B cell (primary cell): ENCODE measurements around the gene LDLRAD2. TPM values are rescaled to one million over a fixed set of nuclear protein-coding genes. Genes with fewer than 3 reads are reported as not detected.

Experiments used
- ATAC-seq: fragments of 200-7000 bp; cut with Tn5 transposase; one replicate; pipeline ENCODE4 v1.10.0; 2021; ENCODE audit warnings: low read depth, mild to moderate bottlenecking, moderate number of reproducible peaks, moderate library complexity
- CTCF ChIA-PET: fragments of 350-600 bp; sonication (Branson Sonifier 250); formaldehyde crosslinking; loops from one replicate; lab custom pipeline; 2021; ENCODE audit warnings: antibody characterized with exemption, inconsistent platforms; lab: Charles Lee
- POLR2A ChIA-PET: fragments of 350-600 bp; sonication (Branson Sonifier 250); formaldehyde crosslinking; loops from one replicate; lab custom pipeline; 2021; ENCODE audit warnings: antibody characterized with exemption; lab: Charles Lee
- DNase-seq: peaks from one replicate; pipeline ENCODE4 v3.0.0; 2013
- H2AFZ ChIP-seq: 2 replicates; pipeline ENCODE4 v1.6.1; 2012; ENCODE audit warnings: mild to moderate bottlenecking, low read depth, low read length; ENCODE audit not compliant: insufficient read depth, poor library complexity, severe bottlenecking
- H3K27ac ChIP-seq, 2 donors: 1 replicate in 1 of 2; 2 replicates in 1 of 2; pipeline ENCODE4 v1.5.1; 2012 to 2013; ENCODE audit warnings: low read length in 2 of 2, mild to moderate bottlenecking in 2 of 2, moderate library complexity in 1 of 2
- H3K27me3 ChIP-seq, 4 experiments: fragments of 200-600 bp in 1 of 4; sonication (generic) in 1 of 4; replicated peaks in 1 of 4; 1 replicate in 2 of 4; 2 replicates in 2 of 4; pipeline versions ENCODE4 v1.6.1 to v1.7.0; 2013 to 2016; ENCODE audit warnings: low read length in 3 of 4, mild to moderate bottlenecking in 2 of 4, mixed read lengths in 1 of 4, moderate library complexity in 1 of 4; ENCODE audit not compliant: insufficient read depth in 4 of 4, control insufficient read depth in 3 of 4; ENCODE audit errors: control extremely low read depth in 1 of 4
- H3K36me3 ChIP-seq, 2 experiments: replicated peaks in 1 of 2; 1 replicate in 1 of 2; 2 replicates in 1 of 2; pipeline versions ENCODE4 v1.6.1 to v1.7.1; 2013; ENCODE audit warnings: low read length in 1 of 2; ENCODE audit not compliant: insufficient read depth in 2 of 2, control insufficient read depth in 1 of 2; ENCODE audit errors: control extremely low read depth in 1 of 2, extremely low read depth in 1 of 2
- H3K4me1 ChIP-seq, 2 donors: fragments of 200-600 bp in 1 of 2; sonication (generic) in 1 of 2; 1 replicate in 1 of 2; 2 replicates in 1 of 2; pipeline versions ENCODE4 v1.5.1 to v1.6.1; 2013 to 2017; ENCODE audit warnings: low read length in 2 of 2; ENCODE audit not compliant: control insufficient read depth in 2 of 2, insufficient read depth in 2 of 2
- H3K4me2 ChIP-seq: replicated peaks from 2 replicates; pipeline ENCODE3; 2012; ENCODE audit warnings: mild to moderate bottlenecking, low read depth, low read length; ENCODE audit not compliant: poor library complexity, severe bottlenecking
- H3K4me3 ChIP-seq, 5 experiments: fragments of 200-600 bp in 1 of 5; sonication (generic) in 1 of 5; 1 replicate in 3 of 5; 2 replicates in 2 of 5; pipeline versions ENCODE4 v1.5.1 to v1.7.0; 2011 to 2016; ENCODE audit warnings: low read length in 4 of 5, mild to moderate bottlenecking in 4 of 5, low read depth in 2 of 5, control low read depth in 1 of 5, moderate library complexity in 1 of 5; ENCODE audit not compliant: insufficient read depth in 1 of 5; ENCODE audit errors: control extremely low read depth in 1 of 5, extremely low read depth in 1 of 5
- H3K79me2 ChIP-seq: fragments of 200-600 bp; sonication (generic); one replicate; pipeline ENCODE4 v1.6.0; 2016; ENCODE audit warnings: low read length; ENCODE audit not compliant: control insufficient read depth, insufficient read depth
- H3K9ac ChIP-seq: fragments of 200-600 bp; sonication (generic); 2 replicates; pipeline ENCODE4 v1.6.1; 2017; ENCODE audit warnings: mild to moderate bottlenecking, low read length, moderate library complexity
- H3K9me3 ChIP-seq, 3 donors: one replicate each; pipeline versions ENCODE4 v1.6.1 to v1.7.1; 2013; ENCODE audit warnings: low read length in 2 of 3; ENCODE audit not compliant: control insufficient read depth in 2 of 3, insufficient read depth in 1 of 3; ENCODE audit errors: control extremely low read depth in 1 of 3
- H4K20me1 ChIP-seq: 2 replicates; pipeline ENCODE4 v1.6.0; 2012; ENCODE audit warnings: mild to moderate bottlenecking, low read length; ENCODE audit not compliant: insufficient read depth, control insufficient read depth, poor library complexity, severe bottlenecking
- H3K27ac Mint-ChIP-seq: one replicate; pipeline ENCODE4 v1.8.0; 2021; ENCODE audit warnings: mixed read lengths
- H3K27me3 Mint-ChIP-seq: one replicate; pipeline ENCODE4 v1.8.0; 2021; ENCODE audit warnings: mixed read lengths
- H3K4me1 Mint-ChIP-seq: one replicate; pipeline ENCODE4 v1.8.0; 2021; ENCODE audit warnings: mixed read lengths
- H3K4me3 Mint-ChIP-seq: one replicate; pipeline ENCODE4 v1.8.0; 2021; ENCODE audit warnings: mixed read lengths
- H3K9me3 Mint-ChIP-seq: one replicate; pipeline ENCODE4 v1.8.0; 2022; ENCODE audit warnings: mixed read lengths; ENCODE audit not compliant: insufficient read depth
- CTCF ChIP-seq: fragments of 200-600 bp; IDR thresholded peaks from one replicate; pipeline ENCODE4 v1.8.0; 2022; ENCODE audit warnings: antibody characterized with exemption, mild to moderate bottlenecking
- EZH2 ChIP-seq: IDR thresholded peaks from 2 replicates; pipeline ENCODE4 v1.6.1; 2012; ENCODE audit warnings: borderline replicate concordance, low read depth, mild to moderate bottlenecking, moderate library complexity, low read length; ENCODE audit not compliant: insufficient read depth, poor library complexity, severe bottlenecking
- WGBS: methylation state at CpG from one replicate; pipeline ENCODE4 v1.1.5; 2013; ENCODE audit warnings: missing lambda C conversion rate; ENCODE audit not compliant: insufficient coverage; 5-methylcytosine and 5-hydroxymethylcytosine counted together
- intact Hi-C: fragments of 100-400 bp; cut with micrococcal nuclease; formaldehyde crosslinking; loops from one replicate; pipeline ENCODE4 v1.10.0; 2022
- polyA minus RNA-seq: library from RNA; depleted of rRNA, polyadenylated mRNA; stranded (reverse); fragments of >200 nt; gene quantifications from 2 replicates; pipeline ENCODE4 v1.2.3, GENCODE V29; 2012
- polyA plus RNA-seq: library from polyadenylated mRNA; depleted of rRNA; stranded (reverse); fragments of >200 nt; gene quantifications from 2 replicates; pipeline ENCODE4 v1.2.3, GENCODE V29; 2012
- total RNA-seq, 2 donors: library from RNA; stranded (reverse); fragments of 120-200 nt in 1 of 2; gene quantifications; 1 replicate in 1 of 2; 2 replicates in 1 of 2; pipeline versions ENCODE4 v1.2.3 to v1.2.4, GENCODE V29; 2013 to 2022

LDLRAD2 gene, protein sequence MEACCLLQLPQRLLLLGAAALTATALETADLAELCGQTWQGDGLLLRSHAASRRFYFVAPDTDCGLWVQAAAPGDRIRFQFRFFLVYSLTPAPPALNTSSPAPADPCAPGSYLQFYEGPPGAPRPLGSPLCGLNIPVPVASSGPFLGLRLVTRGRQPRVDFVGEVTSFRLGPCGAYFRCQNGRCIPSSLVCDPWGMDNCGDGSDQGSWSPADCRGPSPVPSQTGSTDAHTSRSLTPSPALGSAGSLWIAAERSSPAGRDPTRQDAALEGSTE
- 0.47 and 0.83 TPM in 2 replicates for total RNA-seq
- 0.44 TPM for total RNA-seq (2013)
- polyA plus RNA-seq: 0.72 and 3.0 TPM in 2 replicates
- polyA minus RNA-seq: 0.71 TPM in 1 of 2 replicates, not detected in the other

DNA sequence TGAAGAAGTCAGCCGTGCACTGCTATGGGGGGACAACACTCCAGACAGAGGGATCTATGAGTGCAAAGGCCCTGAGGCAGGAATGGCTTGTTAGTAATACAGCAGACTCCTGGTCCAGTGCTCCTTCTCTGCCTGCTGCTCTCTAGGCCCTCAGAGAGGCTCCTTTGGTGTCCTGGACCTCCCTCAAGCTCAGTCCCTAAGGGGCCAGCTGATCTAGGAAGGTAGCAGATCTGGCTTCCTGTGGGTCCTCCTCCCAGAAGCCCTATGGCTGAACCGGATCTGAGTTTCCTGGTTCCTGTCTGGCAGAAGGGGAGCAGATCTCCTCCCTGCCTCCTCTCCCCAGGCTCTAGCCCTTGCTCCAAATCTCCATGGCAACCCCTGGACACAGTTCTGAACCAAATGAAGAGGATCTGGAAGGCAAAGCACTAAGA lies at the start of gene LDLRAD2:
LDLRAD2 (plus strand) TSS at position 391 of the 431 bp plus-strand sequence. CDS start 187 bp downstream, outside the sequence.
- peaks cover 15% of the 10 kb centered on the region for H3K4me1 Mint-ChIP-seq
- ATAC-seq (no peak), DNase-seq (no peak)
- H3K9ac ChIP-seq: no peak within 1 kb of the TSS
- H3K79me2 ChIP-seq: no peaks in the 10 kb centered on the region
- no peaks in the 10 kb centered on the region for H3K27me3 ChIP-seq
- H3K4me3 Mint-ChIP-seq: no peak within 1 kb of the TSS
- H3K27ac Mint-ChIP-seq: no peak within 1 kb of the TSS
- peaks cover 8% of the 10 kb centered on the region for H3K27me3 Mint-ChIP-seq
- no peak within 1 kb of the TSS for H3K4me2 ChIP-seq
- H3K9me3 Mint-ChIP-seq: no peaks in the 10 kb centered on the region
- 68% methylated on average over 2 of the region's 2 CpGs for WGBS
- ChIA-PET POLR2A (no interaction called here), CTCF (no interaction called here)
- no peak within 1 kb of the TSS for H3K4me3 ChIP-seq
- no peak within 1 kb of the TSS for H2AFZ ChIP-seq
- H3K27ac ChIP-seq: no peak within 1 kb of the TSS
- intact Hi-C loops: no loop called here
- TF ChIP-seq EZH2: no peak
- TF ChIP-seq CTCF: no peak
- peaks cover 0 to 3% (median 0%) of the 10 kb centered on the region in 3 donors for H3K9me3 ChIP-seq
- no peaks in the 10 kb centered on the region for H4K20me1 ChIP-seq
- no peaks in the 10 kb centered on the region for H3K36me3 ChIP-seq
- H3K4me1 ChIP-seq: peaks cover 11 to 23% of the 10 kb centered on the region in 2 donors

- Histone ChIP-seq H3K4me3 (no peak overlapping the region), H3K27ac (peak overlapping the region; percentile 72 to 74), H3K9me3 (peaks cover 0 to 4% (median 0%) of the 10 kb centered on the region in 3 donors), H3K27me3 (no peaks in the 10 kb centered on the region), H3K79me2 (peaks cover 100% of the 10 kb centered on the region), H2AFZ (no peak overlapping the region), H3K4me1 (peaks cover 40 to 57% of the 10 kb centered on the region in 2 donors), H3K4me2 (peak overlapping the region; percentile 50), H3K9ac (no peak overlapping the region), H3K36me3 (no peaks in the 10 kb centered on the region), H4K20me1 (peaks cover 75% of the 10 kb centered on the region)
- CTCF ChIA-PET: no interaction called here
- no CpG with 5 or more reads among the region's 10 CpGs for WGBS
- no peaks in the 10 kb centered on the region for H3K9me3 Mint-ChIP-seq
- no peaks in the 10 kb centered on the region for H3K27me3 Mint-ChIP-seq
- ATAC-seq: no peak
- H3K4me3 Mint-ChIP-seq: no peak overlapping the region
- POLR2A ChIA-PET: interaction anchor here (1.3 kb wide), 1 partner anchor 19 kb away, joined by 4 read pairs; the partner anchor contains the start of gene USP48
- H3K4me1 Mint-ChIP-seq: peaks cover 70% of the 10 kb centered on the region
- no peak for TF ChIP-seq EZH2
- TF ChIP-seq CTCF: no peak
- H3K27ac Mint-ChIP-seq: peak overlapping the region; percentile 85
- no peak for DNase-seq
- intact Hi-C loops: no loop called here
Observed at GRCh38 chr1:21763236-21763635, 48.8 kb upstream of the LDLRAD2 start.
